Measurements from ENCODE around the gene ZNF3.

The ZNF3 gene

DNA sequence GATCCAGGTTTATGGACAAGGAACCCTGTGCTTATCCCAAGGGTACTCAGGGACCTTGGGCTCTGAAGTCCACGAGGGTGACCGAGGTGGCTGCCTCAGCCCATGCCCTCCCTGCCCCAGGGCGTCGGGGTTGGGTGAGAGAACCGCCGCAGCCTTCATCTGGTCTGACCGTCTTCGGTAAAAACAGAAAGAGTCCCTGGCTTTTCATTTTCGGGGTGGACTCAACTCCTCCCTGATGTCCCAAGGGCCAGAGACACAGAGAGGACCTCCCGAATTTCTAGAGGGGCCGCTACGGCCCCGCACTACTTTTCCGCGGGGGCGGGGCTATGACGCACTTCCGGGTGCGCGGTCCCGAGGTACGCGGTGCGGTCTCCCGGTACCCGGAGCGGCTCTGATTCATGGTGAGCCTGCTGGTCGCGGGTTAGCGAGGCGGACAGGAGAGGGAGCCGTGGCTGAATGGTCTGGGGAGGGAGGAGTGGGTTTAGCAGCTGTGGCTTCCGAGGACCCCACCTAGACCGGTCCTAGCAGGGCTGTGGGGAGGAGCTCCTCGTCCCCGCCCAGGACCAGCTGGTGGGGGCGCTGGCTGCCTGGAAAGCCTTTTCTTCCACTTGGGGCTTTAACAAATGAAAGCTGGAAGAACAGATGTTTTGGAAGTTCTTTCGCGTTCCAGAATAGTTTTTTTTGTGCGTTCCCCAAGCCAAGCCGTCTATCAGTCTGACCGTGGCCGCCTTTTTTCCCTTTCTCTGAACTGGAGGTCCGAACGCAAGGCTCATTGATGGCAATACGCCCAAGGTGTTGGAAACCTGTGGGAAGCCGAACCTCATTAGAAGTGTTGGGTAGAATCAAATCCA, 31.9 kb downstream of the ZNF3 start, which contains the start of gene ZSCAN21:
Gene ZSCAN21, plus strand, starts transcription at position 334 of the 851 bp plus-strand sequence. CDS start 7,233 bp downstream, outside the sequence.
- peak; percentile 44 for DNase-seq

DNA sequence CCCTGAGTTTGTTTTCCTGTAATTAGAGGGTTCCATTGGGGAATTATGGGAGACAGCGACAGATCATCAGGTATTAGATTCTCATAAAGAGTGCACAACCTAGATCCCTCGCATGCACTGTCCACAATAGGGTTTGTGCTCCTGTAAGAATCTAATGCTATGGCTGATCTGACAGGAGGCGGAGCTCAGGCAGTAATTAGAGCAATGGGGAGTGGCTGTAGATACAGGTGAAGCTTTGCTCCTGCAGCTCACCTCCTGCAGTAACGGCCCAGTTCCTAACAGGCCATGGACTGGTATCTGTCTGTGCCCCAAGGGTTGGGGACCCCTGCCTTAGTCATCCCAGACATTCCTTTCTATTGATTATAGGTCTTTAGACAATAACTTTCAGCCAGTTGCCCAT, 32.8 kb downstream of the ZNF3 start:
- DNase-seq: no peak

DNA sequence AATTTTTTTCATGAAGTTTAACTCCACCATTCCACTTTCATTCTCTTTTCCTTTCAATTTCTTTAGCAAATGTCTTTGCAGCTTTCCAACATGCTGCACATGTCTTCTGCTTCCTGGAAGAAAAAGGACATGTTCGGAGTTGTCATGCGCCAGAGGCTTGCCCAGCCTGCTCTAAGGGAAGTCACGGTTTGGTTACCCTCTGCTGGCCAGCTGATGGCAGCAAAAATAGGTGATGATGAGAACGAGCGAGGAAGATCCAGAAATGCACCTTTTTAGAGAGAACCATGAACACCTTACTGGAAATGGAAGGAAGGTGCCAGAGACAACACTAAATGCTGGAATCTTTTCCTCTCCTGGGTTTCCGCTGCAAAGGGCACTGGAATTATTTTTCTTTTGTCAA, 36.8 kb downstream of the ZNF3 start:
- DNase-seq: no peak

DNA sequence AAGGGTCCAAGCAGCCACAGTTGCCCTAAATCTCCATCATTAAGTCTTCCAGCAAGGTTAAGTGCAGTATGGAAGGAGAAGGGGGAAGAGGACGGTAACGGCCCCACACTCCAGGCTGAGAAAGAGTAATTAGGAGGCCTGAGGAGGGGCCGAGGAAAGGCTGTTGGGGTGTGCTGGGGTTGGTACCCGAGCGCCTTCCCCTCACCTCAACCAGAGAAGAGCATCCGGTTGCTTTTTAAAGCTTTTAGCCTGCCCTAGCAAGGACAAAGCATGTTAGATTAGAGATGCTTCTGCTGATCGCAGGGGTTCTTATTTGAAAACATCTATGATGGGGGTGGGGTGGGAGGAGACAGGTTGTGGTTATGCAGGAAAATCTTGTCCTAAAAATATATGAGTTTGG, 40.9 kb downstream of the ZNF3 start:
- DNase-seq: no peak

DNA sequence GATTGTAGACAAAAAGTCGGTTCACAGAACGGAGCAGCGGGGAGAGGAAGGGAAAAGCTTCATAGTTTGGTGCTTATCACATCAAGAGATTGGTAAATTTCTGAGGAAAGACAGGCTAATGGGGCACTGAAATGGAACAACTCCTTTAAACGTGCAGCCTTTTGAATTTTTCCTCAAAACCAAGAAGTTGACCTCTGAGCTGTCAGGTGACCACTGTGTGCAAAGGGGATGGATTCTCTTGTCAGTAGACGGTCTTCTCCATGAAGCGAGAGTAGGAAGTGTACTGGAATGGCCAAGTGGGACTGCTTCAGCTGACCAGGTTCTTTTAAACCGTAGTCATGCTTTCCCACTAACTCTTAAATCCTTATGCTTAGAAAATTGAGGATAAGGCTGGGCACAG, 43.2 kb downstream of the ZNF3 start:
- DNase-seq: no peak

DNA sequence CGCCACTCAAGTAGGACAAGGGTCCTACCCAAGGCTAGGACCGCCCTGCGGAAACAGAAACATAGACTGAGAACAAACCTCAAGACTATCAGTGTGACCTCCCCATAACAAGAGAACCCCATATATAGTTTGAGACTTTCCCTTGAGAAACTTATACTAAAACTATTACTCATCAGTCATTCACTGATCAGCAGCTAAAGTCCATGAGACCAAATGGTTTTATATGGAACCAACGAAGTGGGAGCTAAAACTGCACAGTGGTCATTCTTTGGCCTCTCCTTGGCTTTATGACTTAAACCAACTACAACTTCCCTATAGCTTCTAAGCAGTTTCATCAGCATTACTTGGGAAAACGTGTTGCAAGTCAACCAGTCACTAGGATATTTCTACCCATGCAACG, 45.6 kb downstream of the ZNF3 start:
- no peak for DNase-seq

DNA sequence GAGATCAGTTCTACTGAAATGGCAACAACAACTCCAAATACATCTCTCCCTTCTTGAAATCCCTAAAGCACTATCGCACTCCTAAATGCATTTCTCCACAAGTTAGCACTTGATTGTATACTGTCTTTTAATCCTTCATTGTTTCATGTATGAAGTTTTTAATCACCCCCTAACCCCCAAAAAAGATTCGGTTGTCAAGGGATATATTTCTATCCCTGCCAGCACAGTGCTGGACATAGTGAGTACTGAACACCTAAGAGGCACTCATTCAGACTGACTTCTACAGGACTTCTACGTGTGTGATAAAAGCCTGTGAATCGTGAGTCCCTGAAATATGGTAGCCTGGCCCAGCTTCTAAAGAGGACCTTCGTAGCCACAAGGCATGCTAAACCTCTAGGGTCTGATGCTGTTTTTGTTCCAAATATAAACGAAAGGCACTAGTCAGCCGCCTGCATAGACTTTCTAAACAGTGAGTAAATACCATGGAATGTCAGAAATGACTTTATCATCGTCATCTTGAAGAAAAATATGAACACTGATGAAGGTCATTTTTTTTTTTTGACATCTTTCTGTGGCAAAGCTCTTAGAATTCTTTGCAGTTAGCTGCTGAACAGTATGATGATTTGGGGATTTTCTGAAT, 46.5 kb downstream of the ZNF3 start:
- DNase-seq: no peak

DNA sequence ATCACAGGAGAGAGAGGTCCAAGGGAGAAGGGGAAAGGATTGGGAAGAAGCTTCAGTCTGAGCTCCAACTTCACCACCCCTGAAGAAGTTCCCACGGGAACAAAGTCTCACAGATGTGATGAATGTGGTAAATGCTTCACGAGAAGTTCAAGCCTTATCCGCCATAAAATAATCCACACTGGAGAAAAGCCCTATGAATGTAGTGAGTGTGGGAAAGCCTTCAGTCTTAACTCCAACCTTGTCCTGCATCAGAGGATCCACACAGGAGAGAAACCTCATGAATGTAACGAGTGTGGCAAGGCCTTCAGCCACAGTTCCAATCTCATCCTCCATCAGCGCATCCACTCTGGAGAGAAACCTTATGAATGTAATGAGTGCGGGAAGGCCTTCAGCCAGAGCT, 48.0 kb downstream of the ZNF3 start:
- no peak for DNase-seq

DNA sequence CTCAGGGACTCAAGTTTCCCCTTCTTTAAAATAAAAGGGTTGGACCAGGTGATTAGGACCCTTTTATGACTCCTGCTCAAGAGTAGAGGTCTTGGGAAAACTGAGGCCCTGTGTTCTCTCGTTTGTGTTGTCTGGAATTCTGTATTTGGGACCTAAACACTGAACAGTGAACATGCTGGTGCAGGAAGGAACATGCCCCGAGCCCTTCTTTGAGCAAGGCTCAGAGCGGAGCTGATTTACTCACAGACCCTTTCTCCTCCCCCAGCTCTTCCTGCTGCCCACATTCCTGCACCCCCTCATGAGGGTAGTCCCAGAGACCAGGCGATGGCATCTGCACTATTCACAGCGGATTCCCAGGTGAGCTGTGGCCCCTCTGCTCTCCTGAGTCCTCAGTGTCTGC, 51.9 kb downstream of the ZNF3 start:
- DNase-seq: no peak

DNA sequence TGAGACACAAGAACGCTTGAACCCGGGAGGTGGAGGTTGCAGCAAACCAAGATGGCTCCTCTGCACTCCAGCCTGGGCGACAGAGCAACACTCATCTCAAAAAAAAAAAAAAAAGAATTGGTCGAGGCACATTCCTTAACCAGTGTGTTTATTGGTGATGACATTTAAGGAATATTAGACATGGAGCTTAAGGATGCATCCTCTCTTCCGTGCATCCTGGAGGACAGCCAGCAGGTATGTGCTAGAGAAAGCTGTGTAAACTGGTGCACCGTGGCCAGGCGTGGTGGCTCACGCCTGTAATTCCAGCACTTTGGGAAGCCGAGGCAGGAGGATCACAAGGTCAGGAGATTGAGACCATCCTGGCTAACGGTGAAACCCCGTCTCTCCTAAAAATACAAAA, 54.3 kb downstream of the ZNF3 start:
- DNase-seq: no peak

DNA sequence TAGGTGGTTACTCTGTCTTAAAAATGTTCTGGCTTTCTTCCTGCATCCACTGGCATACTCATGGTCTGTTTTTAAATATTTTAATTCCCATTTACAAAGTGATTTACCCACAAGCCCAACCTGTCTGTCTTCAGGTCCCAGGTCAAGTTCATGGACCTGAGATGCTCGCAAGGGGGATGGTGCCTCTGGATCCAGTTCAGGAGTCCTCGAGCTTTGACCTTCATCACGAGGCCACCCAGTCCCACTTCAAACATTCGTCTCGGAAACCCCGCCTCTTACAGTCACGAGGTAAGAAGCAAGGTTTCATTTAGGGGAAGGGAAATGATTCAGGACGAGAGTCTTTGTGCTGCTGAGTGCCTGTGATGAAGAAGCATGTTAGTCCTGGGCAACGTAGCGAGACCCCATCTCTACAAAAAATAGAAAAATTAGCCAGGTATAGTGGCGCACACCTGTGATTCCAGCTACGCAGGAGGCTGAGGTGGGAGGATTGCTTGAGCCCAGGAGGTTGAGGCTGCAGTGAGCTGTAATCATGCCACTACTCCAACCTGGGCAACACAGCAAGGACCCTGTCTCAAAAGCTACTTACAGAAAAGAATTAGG, 57.4 kb downstream of the ZNF3 start:
- no peak for DNase-seq

DNA sequence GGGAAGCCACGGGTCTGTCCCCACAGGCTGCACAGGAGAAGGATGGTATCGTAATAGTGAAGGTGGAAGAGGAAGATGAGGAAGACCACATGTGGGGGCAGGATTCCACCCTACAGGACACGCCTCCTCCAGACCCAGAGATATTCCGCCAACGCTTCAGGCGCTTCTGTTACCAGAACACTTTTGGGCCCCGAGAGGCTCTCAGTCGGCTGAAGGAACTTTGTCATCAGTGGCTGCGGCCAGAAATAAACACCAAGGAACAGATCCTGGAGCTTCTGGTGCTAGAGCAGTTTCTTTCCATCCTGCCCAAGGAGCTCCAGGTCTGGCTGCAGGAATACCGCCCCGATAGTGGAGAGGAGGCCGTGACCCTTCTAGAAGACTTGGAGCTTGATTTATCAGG, 58.0 kb downstream of the ZNF3 start:
- DNase-seq: no peak

DNA sequence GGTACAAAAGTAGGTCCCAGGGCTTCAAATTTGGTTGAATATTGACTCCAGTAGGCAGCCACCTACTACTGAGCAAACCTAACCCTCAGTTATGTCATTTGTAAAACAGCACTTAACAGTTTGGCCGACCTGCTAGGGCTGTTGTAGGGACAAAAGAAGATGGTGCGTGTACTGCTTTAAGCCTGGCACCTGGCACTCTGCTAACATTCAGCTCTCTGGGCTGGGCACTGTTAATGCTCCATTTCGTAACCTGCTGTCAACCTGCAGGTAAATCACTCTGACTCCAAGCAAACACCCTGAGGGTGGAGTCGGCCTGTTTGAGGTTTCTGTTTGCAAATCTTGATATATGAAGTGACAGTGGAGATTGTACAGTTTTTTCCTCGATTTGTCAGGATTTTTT, 58.9 kb downstream of the ZNF3 start:
- DNase-seq: no peak

DNA sequence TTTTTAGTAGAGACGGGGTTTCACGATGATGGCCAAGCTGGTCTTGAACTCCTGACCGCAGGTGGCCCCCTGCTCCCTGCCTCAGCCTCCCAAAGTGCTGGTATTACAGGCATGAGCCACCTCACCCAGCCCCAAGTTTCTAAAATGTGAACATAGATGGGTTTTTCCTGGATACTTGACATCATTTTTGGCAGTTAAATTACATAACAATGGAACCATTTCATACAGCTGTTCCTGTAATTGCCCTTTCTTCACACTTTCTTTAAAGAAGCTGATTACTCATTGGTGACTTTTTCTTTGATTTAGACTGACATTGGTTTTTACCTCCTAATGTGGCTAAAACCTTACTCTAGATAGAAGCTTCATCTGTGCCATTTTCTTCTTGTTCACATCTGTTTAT, 60.2 kb downstream of the ZNF3 start:
- no peak for DNase-seq

Measured in cortex of kidney (tissue), 1 donor.